ENCODE data around the gene ADAM12.
"Not testable (repeated sequence)": the region's sequence is repeated elsewhere in the genome, so short reads cannot be mapped to it uniquely, and the experiment has no call there.

ADAM12 gene

DNA sequence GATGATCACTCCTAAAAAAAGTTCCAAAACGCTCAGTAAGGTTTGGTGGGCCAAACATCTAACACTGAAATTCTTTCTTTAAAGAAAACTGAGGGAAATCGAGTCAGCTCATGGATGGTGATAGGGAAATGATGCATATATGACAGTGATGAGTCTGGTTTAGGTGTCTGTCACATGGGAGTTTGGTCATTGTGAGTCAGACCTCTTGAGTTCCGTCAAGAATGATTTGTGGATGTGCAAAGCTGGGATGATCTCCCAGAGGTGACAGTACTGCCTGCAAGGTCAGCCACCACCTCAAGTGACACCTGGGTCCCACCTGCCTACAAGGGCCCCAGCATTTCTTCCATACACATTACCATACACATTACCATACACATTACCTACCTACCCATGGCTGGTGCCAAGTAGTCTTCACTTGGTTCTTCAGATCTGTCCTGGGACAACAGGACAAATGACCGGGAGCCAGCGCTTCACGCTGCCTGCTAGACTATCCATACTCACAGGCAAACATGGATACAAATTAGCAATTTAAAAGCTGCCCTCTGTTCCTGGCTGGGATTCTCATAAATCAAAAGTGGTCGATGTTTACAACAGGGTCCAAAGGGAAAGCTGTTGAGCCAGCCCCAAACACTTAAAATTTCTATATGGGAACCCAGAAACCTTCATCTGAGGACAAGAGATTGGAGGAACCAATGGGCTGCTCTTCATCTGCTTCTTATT, 128.4 kb downstream of the ADAM12 start:
- DNase-seq, result no peak

DNA sequence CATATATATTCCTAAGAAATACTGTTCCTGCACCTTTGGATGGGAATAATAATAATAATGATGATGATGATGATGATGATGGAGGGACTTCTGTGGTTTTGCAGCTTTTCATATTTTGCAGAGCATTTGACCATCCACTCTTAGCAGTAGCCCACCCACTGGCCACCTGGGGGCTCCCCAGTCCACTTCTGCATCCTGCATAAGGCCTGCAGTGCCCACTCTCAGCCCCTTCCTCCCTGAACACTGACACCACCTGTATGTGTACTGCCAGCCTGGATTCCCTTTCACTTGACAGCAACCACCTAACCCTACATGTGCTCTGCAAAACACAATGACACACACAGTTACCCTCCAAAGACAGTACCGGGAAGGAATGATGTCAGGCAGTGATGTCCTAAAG, 131.4 kb downstream of the ADAM12 start:
- DNase-seq, result no peak

DNA sequence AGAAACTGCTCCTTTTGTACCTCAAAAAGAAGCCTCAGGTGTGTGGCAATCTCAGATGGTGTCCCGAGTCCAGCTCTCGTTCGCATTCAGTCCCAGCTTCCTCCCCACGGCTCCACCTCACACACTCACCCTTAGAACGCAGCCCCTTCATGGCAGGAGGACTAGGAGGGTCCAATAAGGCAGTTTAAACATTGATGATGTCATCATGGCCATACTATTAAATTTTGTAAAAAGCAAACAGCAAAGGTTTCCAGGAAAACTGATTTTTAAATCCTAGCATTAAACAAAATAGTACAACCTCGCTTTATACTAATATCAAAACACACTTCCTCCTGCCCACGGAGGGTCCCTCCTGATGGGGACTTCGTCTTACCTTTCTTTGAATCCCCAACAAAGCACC, 133.0 kb downstream of the ADAM12 start:
- no peak for DNase-seq

GRCh38 chr10:126253611-126253998, 134.7 kb downstream of the ADAM12 start:
- DNase-seq, result no peak

GRCh38 chr10:126252884-126253610, 135.2 kb downstream of the ADAM12 start:
- DNase-seq, result no peak

DNA sequence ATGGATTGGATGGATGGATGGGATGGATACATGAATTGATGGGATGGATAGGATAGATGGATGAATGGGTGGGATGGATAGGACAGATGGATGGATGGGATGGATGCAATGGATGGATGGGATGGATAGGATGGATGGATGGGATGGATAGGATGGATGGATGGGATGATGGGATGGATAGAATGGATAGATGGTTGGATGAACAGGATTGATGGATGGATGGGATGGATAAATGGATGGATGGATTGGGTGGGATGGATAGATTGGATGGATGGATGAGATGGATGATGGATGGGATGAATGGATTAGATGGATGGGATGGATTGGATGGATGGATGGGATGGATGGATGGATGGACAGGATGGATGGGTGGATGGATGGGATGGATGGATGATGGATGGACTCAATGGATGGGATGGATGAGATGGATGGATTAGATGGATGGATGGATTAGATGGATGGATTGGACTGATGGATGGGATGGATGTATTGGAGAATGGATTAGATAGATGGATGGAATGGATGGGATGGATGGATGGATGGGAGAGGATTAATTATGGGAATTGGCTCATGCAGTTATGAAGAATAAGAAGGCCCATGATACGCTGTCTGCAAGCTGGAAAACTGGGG, 136.4 kb downstream of the ADAM12 start:
- DNase-seq, result no peak

- no peak for DNase-seq
Measured at GRCh38 chr10:126250527-126251310, 137.6 kb downstream of the ADAM12 start.

DNA sequence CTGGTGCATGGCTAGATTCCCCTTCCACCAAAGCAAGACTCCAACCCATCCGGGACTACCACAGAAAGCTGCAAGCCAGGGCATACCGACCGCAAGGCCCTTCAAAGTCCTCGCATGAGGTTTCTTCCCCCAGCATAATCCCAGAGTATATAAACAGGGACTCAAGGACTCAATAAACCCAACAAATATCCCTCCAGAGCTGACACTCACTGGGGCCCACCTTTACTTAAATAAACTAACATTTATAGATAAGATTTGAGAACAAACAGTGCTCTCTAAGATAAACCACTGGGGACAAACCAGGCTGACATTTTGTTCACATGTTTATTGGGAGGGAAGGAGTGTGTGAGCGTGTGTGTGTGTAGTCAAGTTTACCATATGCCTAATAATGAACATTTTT, 138.2 kb downstream of the ADAM12 start:
- no peak for DNase-seq

DNA sequence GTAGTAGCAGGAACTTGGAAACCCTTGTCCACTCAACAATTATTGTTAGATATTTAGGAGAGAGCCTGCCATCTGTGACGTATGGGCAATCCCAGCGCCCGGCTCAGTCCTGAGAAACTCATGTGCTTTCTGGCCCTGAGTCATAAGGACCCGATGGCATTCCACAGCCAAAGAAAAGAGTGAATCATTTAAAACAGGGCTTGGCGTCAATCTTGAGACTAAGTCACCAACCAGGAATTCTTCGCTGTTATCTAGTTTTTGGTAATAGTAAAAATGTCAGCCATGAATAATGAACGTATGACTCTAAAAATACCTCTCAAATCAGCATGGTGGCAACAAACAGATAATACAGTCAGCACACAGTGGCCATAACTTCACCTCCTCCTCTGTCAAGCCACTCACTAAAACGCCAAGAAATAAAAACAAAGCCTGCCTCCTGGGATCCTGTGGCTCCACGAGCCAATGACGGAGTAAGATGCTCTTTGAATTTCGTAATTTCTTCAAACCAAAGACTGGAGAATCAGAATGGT, 140.8 kb downstream of the ADAM12 start:
- DNase-seq, result no peak

DNA sequence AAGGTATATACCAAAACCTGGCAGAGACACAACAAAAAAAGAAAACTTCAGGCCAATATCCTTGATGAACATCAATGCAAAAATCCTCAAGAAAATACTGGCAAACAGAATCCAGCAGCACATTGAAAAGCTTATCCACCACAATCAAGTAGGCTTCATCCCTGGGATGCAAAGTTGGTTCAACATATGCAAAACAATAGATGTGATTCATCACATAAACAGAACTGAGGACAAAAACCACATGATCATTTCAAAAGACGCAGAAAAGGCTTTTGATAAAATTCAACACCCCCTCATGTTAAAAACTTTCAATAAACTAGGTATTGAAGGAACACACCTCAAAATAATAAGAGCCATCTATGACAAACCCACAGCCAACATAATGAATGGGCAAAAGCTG, 141.9 kb downstream of the ADAM12 start:
- not testable (repeated sequence) for DNase-seq

GRCh38 chr10:126245501-126245900, 142.8 kb downstream of the ADAM12 start:
- DNase-seq, result no peak

- no peak for DNase-seq
Measured at GRCh38 chr10:126243971-126244370, 144.3 kb downstream of the ADAM12 start.

- no peak for DNase-seq
Measured at GRCh38 chr10:126243306-126243705, 145.0 kb downstream of the ADAM12 start.

DNA sequence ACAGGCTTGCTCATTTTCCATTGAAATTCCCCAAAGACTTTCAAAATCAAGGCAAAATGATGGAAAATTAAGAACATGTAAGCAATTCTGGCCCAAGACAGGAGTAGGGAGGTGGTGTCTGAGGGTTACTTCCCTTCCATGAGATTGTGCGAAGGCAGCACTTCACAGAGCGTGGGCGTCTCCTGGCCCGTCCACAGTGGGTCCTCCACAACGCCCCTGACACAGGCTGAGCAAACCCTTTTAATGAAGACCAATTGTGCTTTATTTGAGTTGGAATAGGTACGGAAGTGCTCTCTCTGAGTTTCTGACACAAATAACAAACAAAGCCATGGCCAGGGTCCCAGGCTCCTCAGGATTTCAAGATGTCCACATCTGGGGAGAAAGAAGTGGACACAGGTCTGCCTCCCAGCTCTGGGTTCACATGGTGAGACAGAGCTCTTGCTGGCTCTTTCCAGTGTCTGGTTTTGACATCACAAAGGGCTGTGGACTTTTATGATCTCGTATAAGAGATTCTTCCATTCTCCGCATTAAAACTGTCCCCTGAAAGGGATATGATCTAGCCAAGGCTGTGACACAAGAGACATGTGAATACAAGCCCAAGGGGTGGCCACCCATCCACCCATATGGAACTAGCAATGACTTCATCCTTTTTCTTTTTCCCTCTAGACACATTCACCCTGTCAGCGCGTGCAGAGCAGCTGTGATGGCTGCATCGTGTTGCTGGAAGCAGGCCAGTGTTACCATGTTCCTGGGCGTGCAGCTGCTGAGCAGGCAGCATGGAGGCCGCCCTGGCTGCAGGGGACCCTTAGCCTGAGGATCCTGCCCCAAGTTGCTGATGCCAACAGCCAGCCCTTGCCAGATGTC, 145.6 kb downstream of the ADAM12 start:
- DNase-seq, result no peak

- DNase-seq, result no peak
Measured at GRCh38 chr10:126240483-126240882, 147.8 kb downstream of the ADAM12 start.

DNA sequence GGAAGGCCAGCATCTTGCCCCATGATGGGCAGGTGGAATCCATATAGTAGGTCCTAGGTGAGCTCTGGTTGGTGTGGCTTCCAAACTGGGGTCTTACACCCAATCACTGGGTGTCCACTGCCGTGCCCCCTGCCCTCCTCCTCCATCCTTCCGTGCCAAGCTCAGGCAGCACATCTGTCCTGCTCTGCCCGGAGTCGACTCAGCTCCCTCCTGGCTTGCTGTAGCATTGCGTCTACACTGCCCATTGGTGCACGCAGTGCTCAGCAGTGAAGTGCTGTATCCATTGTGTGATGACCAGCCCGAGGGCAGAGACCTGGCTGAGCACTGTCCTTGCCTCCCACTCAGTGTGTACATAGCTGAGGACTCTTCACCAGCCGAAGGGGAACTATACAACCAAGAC, 148.4 kb downstream of the ADAM12 start:
- DNase-seq, result no peak

- DNase-seq, result no peak
Measured at GRCh38 chr10:126235979-126236851, 152.1 kb downstream of the ADAM12 start.

DNA sequence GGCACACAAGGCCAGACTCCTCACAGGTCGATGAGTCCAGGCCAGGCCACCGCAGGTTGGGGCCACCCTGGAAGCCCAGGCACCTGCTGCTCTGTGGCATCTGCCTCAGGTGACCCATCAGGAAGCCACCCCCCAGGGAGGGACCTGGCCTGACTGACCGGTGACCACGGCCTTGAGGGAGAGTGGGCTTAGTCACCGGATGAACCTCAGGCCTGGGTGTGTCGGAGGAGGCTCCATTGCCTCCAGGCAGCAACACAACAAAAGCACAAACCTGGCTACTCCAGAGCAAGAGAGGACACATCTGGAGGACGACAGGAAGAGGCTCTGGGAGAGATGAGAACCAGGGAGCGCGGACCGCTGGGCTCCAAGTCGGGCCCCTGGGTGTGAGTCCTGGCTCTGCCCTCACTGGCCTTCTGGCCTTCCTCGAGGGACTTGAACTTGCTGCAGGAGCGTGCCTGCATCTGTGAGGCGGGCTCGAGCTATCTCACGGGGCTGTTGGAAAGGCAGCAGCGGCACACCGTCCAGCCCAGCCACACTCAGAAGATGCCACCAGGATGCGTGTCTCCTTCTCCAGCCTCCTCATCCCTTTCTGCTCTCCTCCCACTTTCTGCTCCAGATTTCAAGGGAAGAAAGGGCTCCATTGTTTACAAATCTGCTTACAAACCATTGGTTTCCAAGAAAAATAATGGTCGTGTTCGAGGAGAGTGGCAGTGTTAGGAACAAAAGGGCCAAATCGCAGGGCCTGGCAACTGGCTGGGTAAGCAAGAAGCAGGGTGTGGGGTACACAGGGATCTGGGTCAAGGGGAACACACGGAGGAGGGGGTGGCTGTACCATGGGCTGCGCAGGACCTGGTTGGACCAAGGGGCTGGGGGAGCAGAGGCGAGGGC, 152.9 kb downstream of the ADAM12 start:
- DNase-seq, result no peak

- no peak for DNase-seq
Measured at GRCh38 chr10:126234630-126235029, 153.6 kb downstream of the ADAM12 start.
